HPDE6-E6E7 (cell line): Measurements from ENCODE around the gene ANO2.

ENCODE experiments used
- DNase-seq: peaks from one replicate; pipeline ENCODE4 v3.0.0; 2011; ENCODE audit warnings: missing footprints; ENCODE audit errors: extremely low spot score

ANO2 gene

DNA sequence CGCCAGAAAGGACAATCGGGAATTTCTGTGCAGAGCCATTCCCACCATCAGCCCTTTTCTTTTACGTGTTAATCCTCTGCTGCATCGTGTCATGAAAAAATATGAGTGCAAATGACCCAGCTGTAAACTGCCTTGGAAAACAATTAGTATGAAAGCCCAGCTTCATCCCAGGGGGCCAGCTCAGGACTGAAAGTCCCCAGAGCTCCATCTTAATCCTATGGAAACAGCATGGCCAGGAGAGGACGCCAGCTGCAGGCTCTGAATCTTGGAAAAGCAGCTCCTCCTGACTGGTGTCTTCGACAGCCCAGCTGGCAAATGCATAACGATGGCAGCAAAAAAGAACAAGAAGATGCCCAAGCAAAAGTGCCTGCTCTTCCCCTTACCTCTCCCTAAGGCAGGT lies 321.6 kb downstream of the ANO2 start:
- DNase-seq: no peak

DNA sequence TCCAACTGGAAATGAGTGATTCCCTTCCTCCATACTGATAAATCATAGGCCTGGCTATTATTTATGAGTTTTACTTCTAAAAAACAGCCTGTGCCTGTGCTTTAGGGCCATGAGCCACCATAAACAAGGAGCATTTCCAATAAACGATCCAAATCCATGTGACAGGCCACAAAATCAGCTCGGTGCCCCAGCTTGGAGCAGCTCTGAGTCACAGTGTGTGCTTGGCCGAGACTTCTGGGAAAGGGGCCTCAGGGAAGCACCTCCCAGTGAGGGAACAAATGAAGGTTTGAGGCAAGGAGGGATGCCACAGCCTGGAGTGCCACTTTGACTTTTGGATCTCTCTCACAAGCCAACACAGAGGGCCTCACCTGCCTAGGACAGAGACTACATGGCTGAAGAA lies 322.8 kb downstream of the ANO2 start:
- DNase-seq: no peak

GRCh38 chr12:5621329-5621728 lies 323.7 kb downstream of the ANO2 start:
- DNase-seq: no peak

GRCh38 chr12:5620896-5621295 lies 324.2 kb downstream of the ANO2 start:
- no peak for DNase-seq

- DNase-seq: no peak
These were observed 325.4 kb downstream of the ANO2 start for GRCh38 chr12:5619628-5620027.

- no peak for DNase-seq
These were observed 328.2 kb downstream of the ANO2 start for GRCh38 chr12:5616854-5617253.

- DNase-seq: no peak
These were observed 329.3 kb downstream of the ANO2 start for GRCh38 chr12:5615760-5616159.

DNA sequence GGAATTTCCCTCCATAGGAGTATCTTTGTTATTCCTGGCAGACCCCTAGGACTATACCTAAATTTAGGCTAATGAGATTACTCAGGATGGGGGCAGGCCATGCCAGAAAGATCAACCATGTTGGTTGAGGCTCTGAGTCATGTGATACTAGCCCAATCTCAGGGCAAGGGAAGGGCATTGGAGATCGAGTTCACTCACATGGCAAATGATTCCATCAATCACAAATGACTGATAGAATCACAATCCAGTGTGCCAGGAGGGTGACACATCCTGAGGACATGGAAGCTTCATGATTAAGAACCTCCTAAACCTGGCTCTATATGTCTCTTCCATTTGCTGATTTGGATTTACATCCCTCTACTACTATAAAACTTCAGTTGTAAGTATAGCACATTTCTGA lies 330.8 kb downstream of the ANO2 start:
- DNase-seq: no peak

DNA sequence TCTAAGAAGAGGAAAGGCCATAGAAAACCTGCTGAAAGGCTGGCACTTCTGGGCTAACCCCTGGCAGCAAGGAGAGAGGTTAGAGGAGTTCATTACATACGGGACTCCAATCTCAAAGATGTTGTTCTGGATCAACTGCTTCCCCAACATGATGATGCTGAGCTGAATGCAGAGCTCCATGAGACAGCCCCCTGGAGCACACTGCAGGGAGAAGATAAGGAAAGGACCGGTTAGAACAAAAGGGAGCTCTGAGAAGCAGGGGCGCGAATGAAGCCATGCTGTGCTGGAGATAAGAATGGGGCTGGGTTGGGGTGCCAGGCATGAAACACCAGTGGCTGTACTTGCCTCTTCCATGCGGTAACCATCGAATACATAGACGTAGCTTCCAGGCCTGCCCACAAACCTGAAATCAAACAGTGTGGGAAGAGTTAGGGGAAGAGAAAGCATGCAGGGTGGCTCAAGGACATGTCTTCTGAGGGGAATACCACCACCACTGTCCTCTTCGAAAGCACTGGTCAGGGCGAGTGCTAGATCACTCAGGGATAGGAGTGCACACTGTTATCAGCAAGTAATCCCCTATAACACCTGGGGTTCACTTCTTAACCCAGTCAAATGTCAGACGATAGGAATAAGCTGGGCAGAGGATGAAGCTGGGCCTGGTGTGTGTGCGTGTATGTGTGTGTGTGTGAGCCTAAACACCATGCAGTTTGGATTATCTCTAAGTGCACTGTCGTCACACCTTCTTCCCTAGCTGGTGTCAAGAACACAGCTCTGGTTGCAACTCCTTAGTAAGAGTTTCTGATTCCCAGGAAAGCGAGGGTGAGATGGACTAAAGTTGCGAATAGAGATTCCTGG lies 332.3 kb downstream of the ANO2 start:
- no peak for DNase-seq

- DNase-seq: no peak
These were observed 333.9 kb downstream of the ANO2 start for GRCh38 chr12:5611162-5611561.

GRCh38 chr12:5599378-5599777 lies 345.7 kb downstream of the ANO2 start:
- no peak for DNase-seq

DNA sequence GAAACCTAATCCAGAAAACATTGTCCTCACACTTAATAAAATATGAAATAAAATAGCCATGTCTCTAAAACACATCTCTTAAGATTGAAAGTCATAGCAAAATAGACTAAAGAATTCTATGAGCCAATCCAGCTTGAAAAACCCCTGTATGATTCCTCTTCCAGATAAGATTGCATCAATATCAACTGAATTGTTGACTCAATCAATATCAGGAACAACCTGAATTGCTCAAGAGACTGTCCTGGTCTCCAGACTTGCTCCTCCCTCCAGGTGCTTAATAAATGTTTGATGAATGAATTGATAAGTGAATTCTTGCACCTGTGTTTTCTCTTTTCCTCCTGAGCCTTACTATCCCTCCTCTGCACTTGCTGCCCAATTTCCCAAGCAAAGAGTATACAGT lies 351.1 kb downstream of the ANO2 start:
- no peak for DNase-seq

GRCh38 chr12:5593086-5593485 lies 352.0 kb downstream of the ANO2 start:
- no peak for DNase-seq

DNA sequence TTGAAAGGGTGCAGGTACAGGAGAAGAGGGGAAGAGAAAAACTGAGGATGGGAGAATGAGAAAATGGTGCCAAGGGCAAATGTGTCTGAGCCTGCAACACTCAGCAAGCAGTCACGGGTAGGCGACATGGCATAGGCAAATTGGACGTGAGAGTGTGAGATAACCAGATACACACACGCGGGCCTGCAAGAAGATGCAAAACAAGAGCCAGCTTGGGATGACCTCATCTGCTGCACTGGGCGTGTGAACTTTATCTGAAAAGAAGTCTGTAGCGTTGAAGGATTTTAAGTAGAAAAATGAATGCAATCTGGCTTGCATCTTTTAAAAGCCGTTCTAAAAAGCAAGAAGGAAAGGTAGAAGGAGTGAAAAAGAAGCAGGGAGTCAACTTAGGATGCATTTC lies 352.7 kb downstream of the ANO2 start:
- DNase-seq: no peak

DNA sequence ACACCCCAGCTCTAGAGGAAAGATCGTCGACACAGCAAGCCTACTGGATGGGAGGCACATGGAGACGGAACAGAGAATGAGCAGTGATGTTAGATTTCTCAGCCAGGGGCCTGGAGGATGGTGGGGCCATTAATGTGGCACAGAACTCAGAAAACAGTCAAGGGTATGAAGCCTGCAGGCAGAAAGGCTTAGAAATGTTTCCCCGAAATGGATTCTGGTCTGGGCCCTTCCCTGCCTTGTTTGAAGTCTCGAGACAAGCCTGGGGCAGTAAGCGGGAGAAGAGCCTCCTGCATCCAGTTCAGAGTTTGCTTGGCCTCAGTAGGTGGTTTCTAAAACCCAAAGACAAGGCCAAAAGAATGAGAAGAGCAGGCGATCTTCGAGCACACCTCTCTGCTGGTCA lies 354.7 kb downstream of the ANO2 start:
- DNase-seq: no peak

- DNase-seq: no peak
These were observed 356.0 kb downstream of the ANO2 start for GRCh38 chr12:5589054-5589453.

DNA sequence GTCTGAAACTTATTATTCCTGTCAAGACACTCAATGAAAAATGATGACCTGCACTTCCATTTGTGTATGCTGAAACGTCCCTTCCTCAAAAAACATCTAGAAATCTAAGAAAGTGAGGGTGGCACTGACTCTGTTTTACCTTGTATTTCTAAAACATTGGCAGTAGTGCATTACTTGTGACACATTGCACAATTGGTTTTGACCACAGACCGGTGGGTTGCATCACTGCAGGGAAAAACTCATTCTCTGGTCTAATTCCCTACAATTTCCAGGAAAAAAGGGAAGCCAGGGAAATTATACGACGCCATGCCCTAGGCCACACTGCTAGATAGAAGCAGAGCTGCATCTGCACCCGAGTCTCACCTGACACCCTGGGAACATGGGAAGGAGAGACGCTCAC lies 356.5 kb downstream of the ANO2 start:
- no peak for DNase-seq

- no peak for DNase-seq
These were observed 356.9 kb downstream of the ANO2 start for GRCh38 chr12:5588176-5588575.

DNA sequence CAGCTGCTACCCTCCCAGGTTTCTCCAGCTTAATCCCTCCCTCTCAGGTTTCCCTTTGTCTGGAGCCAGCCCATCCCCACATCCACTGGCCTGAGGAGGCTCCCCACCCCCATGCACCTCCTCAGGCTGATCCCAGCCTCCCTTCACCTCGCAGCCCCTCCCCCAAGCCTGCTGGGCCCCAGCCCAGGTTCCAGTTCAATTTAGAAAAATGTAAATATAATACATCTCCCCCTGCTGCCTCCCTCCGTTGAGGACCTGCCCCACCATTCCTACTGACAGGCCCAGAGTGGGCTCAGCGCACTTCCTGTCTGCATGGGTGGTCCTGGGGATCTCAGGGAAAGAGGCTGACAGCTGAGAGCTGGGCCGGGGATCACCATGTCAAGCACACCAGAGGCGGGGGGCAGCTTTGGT lies 357.3 kb downstream of the ANO2 start:
- no peak for DNase-seq

- DNase-seq: no peak
These were observed 358.9 kb downstream of the ANO2 start for GRCh38 chr12:5586201-5586600.

GRCh38 chr12:5585178-5585577 lies 359.9 kb downstream of the ANO2 start:
- no peak for DNase-seq

GRCh38 chr12:5584412-5585175 lies 360.5 kb downstream of the ANO2 start:
- DNase-seq: no peak

DNA sequence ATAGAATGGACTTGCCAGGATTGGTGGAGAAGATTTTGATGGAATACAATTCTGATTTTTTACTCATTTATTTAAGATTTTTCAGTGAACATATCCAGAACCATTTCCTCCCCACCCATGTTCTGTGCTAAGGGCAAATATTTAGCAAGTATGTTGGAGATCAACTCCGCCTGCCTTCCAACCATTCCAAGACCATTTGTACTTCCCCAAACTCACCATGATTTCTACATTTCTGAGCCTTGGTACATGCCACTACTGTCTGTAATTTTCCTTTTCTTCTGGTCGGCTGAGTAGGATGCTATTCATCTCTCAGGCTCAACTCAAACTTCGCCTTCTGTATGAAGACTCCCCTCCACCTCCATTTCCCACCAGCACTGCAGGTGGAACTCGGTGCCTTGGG lies 362.5 kb downstream of the ANO2 start:
- DNase-seq: no peak
